HUDEP-2 (cell line): ENCODE data around the gene APOOL.
"Not testable (repeated sequence)": the region's sequence is repeated elsewhere in the genome, so short reads cannot be mapped to it uniquely, and the experiment has no call there.

Experiments used
- DNase-seq, 76 experiments: peaks; one replicate each; lab custom pipeline; 2025; ENCODE audit not compliant: unreplicated experiment in 76 of 76; lab: John Stamatoyannopoulos, UW

APOOL gene

DNA sequence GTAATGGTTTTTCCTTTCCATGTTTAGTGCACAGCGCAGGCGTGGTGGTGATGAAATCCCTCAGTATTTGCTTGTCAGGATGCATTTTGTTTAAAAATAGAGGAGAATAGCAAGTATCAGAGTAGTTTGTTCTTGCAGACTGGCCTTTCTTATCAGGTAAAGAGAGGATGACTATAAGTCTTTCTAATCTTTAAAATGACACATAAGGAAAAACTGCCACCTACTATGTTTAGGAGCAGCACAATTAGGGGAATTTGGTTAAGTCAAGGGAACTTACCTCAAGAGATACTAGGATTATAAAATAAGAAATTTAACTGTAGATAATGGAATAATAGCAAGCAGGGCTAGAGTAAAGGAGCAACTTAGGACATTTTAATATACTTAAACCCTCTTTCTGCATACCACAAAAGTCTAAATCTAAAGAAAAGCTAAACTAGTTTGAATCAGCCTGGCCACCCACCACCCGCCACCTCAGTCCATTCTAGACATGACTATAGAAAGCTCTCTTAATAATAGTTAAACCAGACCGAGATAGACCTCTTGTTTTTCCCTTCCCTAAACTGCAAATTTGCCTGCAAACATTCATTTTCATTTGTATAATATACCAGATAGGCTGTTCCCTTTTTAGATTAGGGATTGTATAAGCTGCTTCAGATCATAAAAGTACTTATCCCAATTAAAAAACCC lies 62.0 kb downstream of the APOOL start:
- no peak for DNase-seq

DNA sequence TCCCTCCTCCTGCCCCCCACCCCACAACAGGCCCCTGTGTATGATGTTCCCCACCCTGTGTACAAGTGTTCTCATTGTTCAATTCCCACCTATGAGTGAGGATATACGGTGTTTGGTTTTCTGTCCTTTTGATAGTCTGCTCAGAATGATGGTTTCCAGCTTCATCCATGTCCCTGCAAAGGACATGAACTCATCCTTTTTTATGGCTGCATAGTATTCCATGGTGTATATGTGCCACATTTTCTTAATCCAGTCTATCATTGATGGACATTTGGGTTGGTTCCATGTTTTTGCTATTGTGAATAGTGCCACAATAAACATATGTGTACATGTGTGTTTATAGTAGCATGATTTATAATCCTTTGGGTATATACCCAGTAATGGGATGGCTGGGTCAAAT lies 73.6 kb downstream of the APOOL start:
- DNase-seq = not testable (repeated sequence)

DNA sequence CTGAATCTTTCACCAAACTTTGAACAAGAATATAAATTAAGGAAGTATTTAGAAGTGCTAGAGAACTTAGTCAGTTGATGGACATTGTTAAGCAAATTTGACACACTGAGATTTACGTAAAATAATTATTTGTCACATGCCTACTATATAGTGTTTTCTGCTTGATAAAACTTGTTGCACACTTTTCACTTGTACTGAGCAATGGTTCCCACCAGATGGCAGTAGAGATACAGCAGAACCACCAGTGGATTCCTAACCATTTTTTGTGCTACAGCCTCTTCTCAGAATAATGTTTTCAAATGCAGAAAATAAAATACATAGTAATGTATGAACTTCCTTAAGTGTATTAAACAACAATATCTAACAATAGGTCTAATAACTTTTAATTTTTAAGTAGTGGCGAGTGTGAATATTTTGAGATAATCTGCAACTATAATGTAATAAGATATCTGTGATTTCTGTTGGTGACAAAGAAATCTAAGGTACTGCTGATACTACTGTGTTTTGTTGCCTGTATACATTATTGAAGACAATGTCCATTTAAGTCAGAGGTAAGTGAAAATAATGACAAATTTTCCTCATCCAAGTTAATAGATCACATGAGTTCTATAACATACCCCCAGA lies 81.2 kb downstream of the APOOL start:
- DNase-seq = peak in 14 of 76 experiments; percentile 0 to 17 (median 2)

DNA sequence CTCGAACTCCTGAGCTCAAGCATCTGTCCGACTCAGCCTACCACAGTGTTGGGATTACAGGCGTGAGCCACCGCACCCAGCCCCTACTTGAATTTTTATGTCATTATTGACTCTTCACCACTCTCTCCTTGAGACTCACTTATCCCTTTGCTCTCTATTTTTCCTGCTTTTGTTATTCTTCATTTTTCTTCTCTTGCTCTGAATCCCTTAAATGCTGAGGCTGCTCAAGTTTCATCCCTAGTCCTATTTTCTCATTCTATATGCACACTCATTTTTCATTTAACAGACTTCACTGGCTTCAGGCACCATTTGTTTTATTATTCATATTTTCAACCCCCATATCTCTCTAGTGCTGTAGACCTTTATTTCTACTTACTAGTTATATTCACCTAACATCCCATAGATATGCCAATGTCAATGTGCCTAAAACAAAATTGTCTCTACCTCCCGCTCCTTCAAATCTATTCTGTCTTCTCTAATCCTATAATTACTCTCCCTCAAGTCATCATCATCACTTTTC lies 85.7 kb downstream of the APOOL start:
- DNase-seq = no peak

DNA sequence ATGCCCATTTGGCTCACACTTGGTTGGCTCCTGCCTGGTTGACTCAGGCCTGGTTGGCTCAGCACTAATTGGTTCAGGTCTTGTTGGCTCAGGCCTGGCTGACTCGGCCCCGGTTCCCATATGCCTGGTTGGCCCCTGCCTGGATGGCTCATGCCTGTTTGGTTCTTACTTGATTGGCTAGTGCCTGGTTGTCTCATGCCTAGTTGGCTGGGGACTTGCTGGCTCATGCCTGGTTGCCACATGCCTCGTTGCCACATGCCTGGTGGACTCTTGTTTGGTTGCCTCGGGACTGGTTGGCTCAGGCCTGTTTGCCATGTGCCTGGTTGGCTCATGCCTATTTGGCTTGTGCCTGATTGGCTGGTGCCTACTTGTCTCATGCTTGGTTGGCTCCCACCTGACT lies 103.7 kb downstream of the APOOL start:
- DNase-seq = peak in 1 of 76 experiments; percentile 0

DNA sequence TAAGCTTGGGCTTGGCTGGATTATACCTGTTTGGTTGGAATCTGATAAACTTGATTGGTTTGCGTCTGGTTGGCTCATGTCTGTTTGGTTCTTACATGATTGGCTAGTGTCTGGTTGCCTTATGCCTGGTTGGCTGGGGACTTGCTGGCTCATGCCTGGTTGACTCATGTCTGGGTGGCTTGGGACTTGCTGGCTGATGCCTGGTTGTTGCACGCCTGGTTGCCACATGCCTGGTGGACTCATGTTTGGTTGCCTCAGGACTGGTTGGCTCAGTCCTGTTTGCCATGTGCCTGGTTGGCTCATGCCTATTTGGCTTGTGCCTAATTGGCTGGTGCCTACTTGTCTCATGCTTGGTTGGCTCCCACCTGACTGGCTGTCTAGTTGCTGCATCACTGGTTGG lies 104.5 kb downstream of the APOOL start:
- DNase-seq = no peak

DNA sequence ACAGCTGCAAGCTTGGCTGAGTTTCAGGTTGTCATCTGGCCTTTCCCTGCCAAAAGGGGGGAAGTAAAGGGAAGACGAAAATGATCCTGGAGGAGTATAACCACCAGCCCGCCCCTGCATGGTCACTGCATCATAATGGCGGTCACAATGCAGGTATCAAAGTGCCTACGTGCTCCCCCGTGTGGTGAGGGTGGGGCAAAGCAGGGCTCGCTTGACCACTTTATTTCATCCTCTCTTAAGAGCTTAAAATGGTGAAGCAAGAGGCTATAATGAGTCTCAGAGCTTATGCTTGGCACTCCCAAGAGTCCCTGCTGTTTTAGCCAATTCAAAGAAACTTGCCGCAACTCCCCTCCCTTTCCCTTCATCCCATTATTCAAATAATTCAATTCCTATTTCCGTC lies 105.6 kb downstream of the APOOL start:
- peak in 15 of 76 experiments; percentile 0 to 23 (median 3) for DNase-seq

DNA sequence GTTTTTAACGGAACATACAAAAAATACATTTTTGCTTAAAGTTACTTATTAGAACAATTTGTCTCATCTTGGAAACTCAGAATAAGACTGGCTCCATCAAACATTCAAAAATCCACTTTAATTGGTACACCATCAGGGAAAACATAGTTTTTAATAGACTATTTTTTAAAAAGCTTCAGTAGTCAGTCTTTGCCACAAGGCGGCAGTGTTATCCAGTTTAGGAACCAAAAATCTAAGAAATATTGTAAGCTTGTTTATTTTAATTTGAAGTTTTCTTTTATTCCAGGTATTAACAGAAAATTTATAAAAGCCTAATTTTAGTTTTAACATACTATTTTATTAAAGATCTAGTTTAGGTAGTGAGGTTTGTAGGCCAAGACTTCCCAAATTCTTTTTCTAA lies 107.7 kb downstream of the APOOL start:
- peak in 1 of 76 experiments; percentile 0 for DNase-seq

DNA sequence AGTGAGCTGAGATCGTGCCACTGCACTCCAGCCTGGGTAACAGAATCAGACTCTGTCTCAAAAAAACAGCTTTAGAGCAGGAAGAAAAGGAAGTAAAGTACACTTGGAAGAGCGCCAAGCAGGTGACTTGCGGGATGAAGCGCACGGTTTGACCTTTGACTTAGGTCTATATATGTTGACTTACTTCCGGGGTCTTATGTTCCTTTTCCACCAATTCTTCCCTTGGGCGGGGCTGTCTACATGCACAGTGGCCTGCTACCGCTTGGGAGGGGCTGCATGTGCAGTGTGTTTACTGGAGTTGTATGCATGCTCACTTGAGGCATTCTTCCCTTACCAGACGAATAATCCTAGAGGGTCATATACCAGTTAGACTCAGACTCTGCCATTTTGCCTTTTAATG lies 108.6 kb downstream of the APOOL start:
- DNase-seq = no peak

DNA sequence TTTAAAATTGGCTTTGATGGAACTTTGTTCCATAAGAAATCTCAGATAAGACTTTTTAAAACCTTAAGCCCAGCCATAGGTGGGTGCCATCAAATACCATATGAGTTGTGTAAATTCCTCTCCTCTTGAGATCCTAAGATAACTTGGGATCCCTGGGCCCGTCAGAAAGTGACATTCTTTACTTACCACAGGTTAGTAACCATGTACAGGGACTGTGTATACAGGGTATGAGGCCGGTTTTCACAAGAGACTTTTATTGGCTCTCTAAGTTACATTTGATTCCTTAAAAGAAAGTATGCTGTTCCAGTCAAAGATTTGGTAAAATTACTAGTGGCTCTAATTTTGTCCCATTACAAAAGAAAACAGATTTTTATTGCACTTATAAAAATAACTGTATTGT lies 110.1 kb downstream of the APOOL start:
- DNase-seq = no peak

DNA sequence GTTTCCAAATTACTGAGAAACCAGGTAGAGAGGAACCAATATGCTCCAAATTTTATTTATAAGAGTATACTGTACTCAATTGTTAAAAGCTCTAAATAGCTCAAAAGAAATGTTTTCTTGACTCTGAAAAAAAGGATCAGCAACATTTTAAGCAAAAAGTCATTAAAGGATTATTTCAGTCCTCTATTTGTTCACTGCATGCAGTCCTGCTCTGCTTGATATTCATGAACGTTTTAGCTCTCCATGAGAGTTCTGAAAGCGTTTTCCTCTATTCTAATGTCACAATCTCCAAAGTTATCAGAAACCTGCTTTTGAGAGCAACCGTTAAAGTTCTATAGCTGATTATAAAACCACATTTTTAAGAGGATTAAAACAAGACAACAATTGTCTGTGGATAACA lies 110.5 kb downstream of the APOOL start:
- DNase-seq = no peak

DNA sequence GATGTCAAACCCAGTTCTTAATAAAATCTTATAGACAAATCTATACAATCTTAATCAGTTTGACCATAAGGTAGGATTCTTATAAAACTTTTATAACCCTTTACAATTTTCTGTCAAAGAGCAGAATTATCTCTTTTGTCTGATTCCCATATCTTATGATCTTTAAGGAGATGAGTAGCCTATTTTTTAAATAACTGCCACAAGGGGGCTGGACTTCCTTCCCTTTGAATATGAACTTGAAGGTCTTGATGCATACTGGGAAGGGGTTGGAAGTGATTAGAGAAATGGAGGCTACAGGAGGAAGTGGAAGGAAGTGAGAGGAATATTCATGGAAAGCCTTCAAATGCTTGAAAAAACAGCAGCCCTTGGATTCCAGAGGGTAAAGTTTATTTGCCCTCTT lies 111.1 kb downstream of the APOOL start:
- DNase-seq = no peak

DNA sequence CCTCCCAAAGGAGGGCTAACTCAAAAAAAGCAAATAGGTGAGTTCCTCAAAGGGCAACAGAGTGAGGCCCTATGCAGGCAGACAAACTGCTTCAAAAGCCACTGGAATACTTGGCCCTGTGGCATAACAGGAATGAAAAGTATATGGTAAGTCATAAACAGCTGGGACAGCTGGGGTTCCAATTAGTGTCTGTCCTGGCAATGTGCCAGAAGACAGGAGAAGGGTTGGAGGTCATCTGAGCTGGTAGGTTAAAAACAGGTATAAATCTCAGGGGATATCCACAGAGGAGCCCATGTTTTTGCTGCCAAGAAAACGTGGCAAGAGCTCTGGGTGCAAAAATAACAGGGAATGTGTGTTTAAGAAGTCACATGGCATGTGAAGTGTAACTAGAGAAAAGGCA lies 111.6 kb downstream of the APOOL start:
- no peak for DNase-seq

DNA sequence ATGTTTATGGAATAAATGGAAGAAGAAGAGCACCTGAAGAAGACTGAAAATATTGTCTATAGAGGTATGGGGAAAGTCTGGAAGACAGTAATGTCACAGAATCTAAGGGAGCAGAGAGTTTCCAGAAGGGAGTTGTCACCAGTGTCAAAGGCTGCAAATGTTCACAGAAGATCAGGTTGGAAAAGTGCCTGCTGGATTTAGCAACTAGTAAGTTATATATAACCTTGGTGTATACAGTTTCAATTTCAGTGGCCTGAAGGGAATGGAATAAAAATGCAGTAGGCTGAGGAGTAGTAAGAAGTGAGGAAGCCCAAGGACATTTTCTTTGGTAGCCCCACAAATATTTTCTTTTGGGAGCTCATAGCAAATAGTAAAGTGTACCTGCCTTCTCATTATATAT lies 132.7 kb downstream of the APOOL start:
- no peak for DNase-seq

DNA sequence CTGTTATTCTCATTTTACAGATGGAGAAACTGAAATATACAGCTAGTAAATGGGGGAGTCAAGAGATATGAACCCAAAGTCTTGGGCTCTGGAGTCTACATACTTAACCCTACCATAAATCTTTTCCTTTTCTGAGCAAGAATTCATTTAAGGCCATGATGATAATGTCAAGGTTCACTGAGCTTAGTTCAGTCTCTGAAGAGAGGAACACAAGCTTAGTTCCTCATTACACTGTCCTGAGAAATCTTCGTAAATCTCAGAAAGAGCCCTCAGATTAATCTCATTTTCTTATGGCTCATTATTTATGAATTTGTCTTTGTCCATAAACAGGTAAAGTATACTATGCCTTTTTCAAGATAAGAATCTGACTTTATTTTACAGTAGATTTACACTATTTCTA lies 135.7 kb downstream of the APOOL start:
- no peak for DNase-seq

DNA sequence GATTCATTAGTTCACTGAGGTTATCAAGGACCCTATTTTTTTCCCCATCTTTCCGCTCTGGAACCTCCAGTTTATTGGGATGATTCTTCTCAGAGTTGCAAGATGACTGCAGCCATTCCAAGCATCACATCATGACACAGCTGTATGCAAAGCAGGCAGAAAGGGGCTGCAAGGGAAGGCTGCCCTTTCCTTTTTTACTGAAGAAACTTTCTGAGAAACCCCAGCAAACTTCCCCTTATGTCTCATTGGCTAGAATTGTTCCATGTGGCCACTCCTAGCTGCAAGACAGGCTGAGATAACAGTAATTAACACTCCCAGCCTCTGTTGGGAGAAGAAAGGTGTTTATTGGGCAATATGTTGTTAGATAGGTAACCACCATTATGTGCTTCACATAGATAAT lies 137.3 kb downstream of the APOOL start:
- no peak for DNase-seq
